Measurements from ENCODE around the gene PTPN9. TPM values are rescaled to one million over a fixed set of nuclear protein-coding genes. Genes with fewer than 3 reads are reported as not detected.
"Not testable (repeated sequence)": the region's sequence is repeated elsewhere in the genome, so short reads cannot be mapped to it uniquely, and the experiment has no call there.

PTPN9 gene
- total and polyA plus RNA-seq, 5 donors, result 4.5 to 16.0 (median 9.4) TPM

- intact Hi-C loops (cut with DNase I), result no loop called here
- DNase-seq, result peak; percentile 83 to 95 (median 93)
- peak overlapping the region; percentile 96 for H3K27ac ChIP-seq (ENCODE audit: low read length)
- WGBS, result under 1% methylated on average over 16 of the region's 16 CpGs
- H3K4me3 ChIP-seq (ENCODE audit: low read length), result peak overlapping the region; percentile 66
- no peaks in the 10 kb centered on the region for H3K9me3 ChIP-seq (ENCODE audit: control insufficient read depth, low read length)
- no peaks in the 10 kb centered on the region for H3K4me1 ChIP-seq (ENCODE audit: control insufficient read depth, insufficient read depth, low read length)
- no peaks in the 10 kb centered on the region for H3K27me3 ChIP-seq (ENCODE audit: control insufficient read depth, insufficient read depth)
- peak; percentile 12 to 16 for ATAC-seq
These were observed 126.7 kb downstream of the PTPN9 start for GRCh38 chr15:75452364-75452864.

GRCh38 chr15:75451674-75452363, 127.3 kb downstream of the PTPN9 start, which contains the start of gene SIN3A:
Gene SIN3A (minus strand): TSS chr15:75451690. CDS start chr15:75430375, 21,315 bp downstream.
- Histone ChIP-seq H3K27ac (ENCODE audit: low read length) (peak within 1 kb of the TSS; percentile 100), H3K27me3 (ENCODE audit: control insufficient read depth, insufficient read depth) (no peaks in the 10 kb centered on the region), H3K4me3 (ENCODE audit: low read length) (peak within 1 kb of the TSS; percentile 97), H3K9me3 (ENCODE audit: control insufficient read depth, low read length) (no peaks in the 10 kb centered on the region), H3K4me1 (ENCODE audit: control insufficient read depth, insufficient read depth, low read length) (no peaks in the 10 kb centered on the region)
- peak; percentile 99 to 100 (median 99) for DNase-seq
- peak; percentile 78 for ATAC-seq
- under 1% methylated on average over 39 of the region's 39 CpGs for WGBS
- intact Hi-C loops (cut with DNase I), result no loop called here

GRCh38 chr15:75451202-75451673, 127.9 kb downstream of the PTPN9 start:
- no peak for ATAC-seq
- intact Hi-C loops (cut with DNase I), result no loop called here
- under 1% methylated on average over 45 of the region's 45 CpGs for WGBS
- peak overlapping the region; percentile 100 for H3K27ac ChIP-seq (ENCODE audit: low read length)
- H3K27me3 ChIP-seq (ENCODE audit: control insufficient read depth, insufficient read depth), result no peaks in the 10 kb centered on the region
- no peaks in the 10 kb centered on the region for H3K4me1 ChIP-seq (ENCODE audit: control insufficient read depth, insufficient read depth, low read length)
- peak overlapping the region; percentile 97 for H3K4me3 ChIP-seq (ENCODE audit: low read length)
- DNase-seq, result no peak
- no peaks in the 10 kb centered on the region for H3K9me3 ChIP-seq (ENCODE audit: control insufficient read depth, low read length)

GRCh38 chr15:75450307-75451201, 128.6 kb downstream of the PTPN9 start:
- intact Hi-C loops (cut with DNase I), result no loop called here

GRCh38 chr15:75449585-75450306, 129.4 kb downstream of the PTPN9 start:
- 60% methylated on average over 14 of the region's 14 CpGs for WGBS
- Histone ChIP-seq H3K9me3 (ENCODE audit: control insufficient read depth, low read length) (no peaks in the 10 kb centered on the region), H3K27me3 (ENCODE audit: control insufficient read depth, insufficient read depth) (no peaks in the 10 kb centered on the region), H3K4me3 (ENCODE audit: low read length) (peak overlapping the region; percentile 97), H3K4me1 (ENCODE audit: control insufficient read depth, insufficient read depth, low read length) (no peaks in the 10 kb centered on the region), H3K27ac (ENCODE audit: low read length) (peak overlapping the region; percentile 96)
- intact Hi-C loops (cut with DNase I), result no loop called here
- DNase-seq (no peak), ATAC-seq (no peak)

More at GRCh38 chr15:75450307-75451201, 128.6 kb downstream of the PTPN9 start:
- H3K4me1 ChIP-seq (ENCODE audit: control insufficient read depth, insufficient read depth, low read length), result no peaks in the 10 kb centered on the region
- H3K9me3 ChIP-seq (ENCODE audit: control insufficient read depth, low read length), result no peaks in the 10 kb centered on the region
- under 1% methylated on average over 62 of the region's 62 CpGs for WGBS
- H3K27me3 ChIP-seq (ENCODE audit: control insufficient read depth, insufficient read depth), result no peaks in the 10 kb centered on the region
- peak overlapping the region; percentile 96 for H3K27ac ChIP-seq (ENCODE audit: low read length)
- peak; percentile 68 to 69 for ATAC-seq
- DNase-seq, result peak; percentile 98 to 99 (median 99)
- peak overlapping the region; percentile 97 for H3K4me3 ChIP-seq (ENCODE audit: low read length)

- 83% methylated on average over 13 of the region's 13 CpGs for WGBS
- peak; percentile 25 to 65 (median 56) for DNase-seq
- H3K27me3 ChIP-seq (ENCODE audit: control insufficient read depth, insufficient read depth); H3K4me1 ChIP-seq (ENCODE audit: control insufficient read depth, insufficient read depth, low read length); H3K27ac ChIP-seq (ENCODE audit: low read length); intact Hi-C loops (cut with DNase I); H3K9me3 ChIP-seq (ENCODE audit: control insufficient read depth, low read length); ATAC-seq; H3K4me3 ChIP-seq (ENCODE audit: low read length): not testable (repeated sequence)
These were observed 130.9 kb downstream of the PTPN9 start for GRCh38 chr15:75448171-75448570.

GRCh38 chr15:75446151-75446550, 133.0 kb downstream of the PTPN9 start:
- intact Hi-C loops (cut with DNase I), result no loop called here
- H3K9me3 ChIP-seq (ENCODE audit: control insufficient read depth, low read length), result no peaks in the 10 kb centered on the region
- WGBS, result 78% methylated on average over 3 of the region's 3 CpGs
- H3K27ac ChIP-seq (ENCODE audit: low read length), result no peak overlapping the region
- DNase-seq (no peak), ATAC-seq (no peak)
- H3K4me1 ChIP-seq (ENCODE audit: control insufficient read depth, insufficient read depth, low read length), result peaks cover 1% of the 10 kb centered on the region
- no peak overlapping the region for H3K4me3 ChIP-seq (ENCODE audit: low read length)
- H3K27me3 ChIP-seq (ENCODE audit: control insufficient read depth, insufficient read depth), result no peaks in the 10 kb centered on the region

- ATAC-seq; H3K9me3 ChIP-seq (ENCODE audit: control insufficient read depth, low read length); H3K27ac ChIP-seq (ENCODE audit: low read length); H3K4me3 ChIP-seq (ENCODE audit: low read length); H3K4me1 ChIP-seq (ENCODE audit: control insufficient read depth, insufficient read depth, low read length); H3K27me3 ChIP-seq (ENCODE audit: control insufficient read depth, insufficient read depth); intact Hi-C loops (cut with DNase I); DNase-seq: not testable (repeated sequence)
- WGBS, result 92% methylated on average over 10 of the region's 10 CpGs
These were observed 133.8 kb downstream of the PTPN9 start for GRCh38 chr15:75445324-75445723.

- intact Hi-C loops (cut with DNase I); H3K4me3 ChIP-seq (ENCODE audit: low read length); H3K27me3 ChIP-seq (ENCODE audit: control insufficient read depth, insufficient read depth); H3K27ac ChIP-seq (ENCODE audit: low read length); H3K9me3 ChIP-seq (ENCODE audit: control insufficient read depth, low read length); DNase-seq; ATAC-seq; H3K4me1 ChIP-seq (ENCODE audit: control insufficient read depth, insufficient read depth, low read length): not testable (repeated sequence)
- WGBS, result 85% methylated on average over 8 of the region's 8 CpGs
These were observed 135.1 kb downstream of the PTPN9 start for GRCh38 chr15:75443972-75444453.

GRCh38 chr15:75437721-75438120, 141.4 kb downstream of the PTPN9 start:
- 98% methylated on average over 4 of the region's 4 CpGs for WGBS
- Histone ChIP-seq H3K27ac (ENCODE audit: low read length) (no peak overlapping the region), H3K27me3 (ENCODE audit: control insufficient read depth, insufficient read depth) (no peaks in the 10 kb centered on the region), H3K4me1 (ENCODE audit: control insufficient read depth, insufficient read depth, low read length) (no peaks in the 10 kb centered on the region), H3K4me3 (ENCODE audit: low read length) (no peak overlapping the region), H3K9me3 (ENCODE audit: control insufficient read depth, low read length) (no peaks in the 10 kb centered on the region)
- ATAC-seq (no peak), DNase-seq (no peak)
- intact Hi-C loops (cut with DNase I), result no loop called here
